Endothelial cell of umbilical vein (primary cell): ENCODE measurements around the gene HIVEP3. TPM values are rescaled to one million over a fixed set of nuclear protein-coding genes. Genes with fewer than 3 reads are reported as not detected.

Experiments
- BruUV-seq: library from RNA; stranded (reverse); fragments of 400-500 nt; replicated peaks from 2 replicates; lab custom pipeline; 2021; lab: Mats Ljungman, UMichigan
- CTCF ChIA-PET: fragments of 300-600, 350-600 bp; sonication (Branson Sonifier 250); formaldehyde crosslinking; loops from one replicate; lab custom pipeline; 2021; ENCODE audit warnings: antibody characterized with exemption, inconsistent platforms; lab: Charles Lee
- POLR2A ChIA-PET: fragments of 300-600, 350-600 bp; sonication (Branson Sonifier 250); formaldehyde crosslinking; loops from one replicate; lab custom pipeline; 2021; ENCODE audit warnings: antibody characterized with exemption, inconsistent platforms; lab: Charles Lee
- DNase-seq: peaks from one replicate; pipeline ENCODE4 v3.0.0-alpha.2; 2011; ENCODE audit warnings: low read depth, low spot score
- FAIRE-seq: peaks from 2 replicates; lab custom pipeline; 2011; peaks lifted over from hg19 to GRCh38; lab: Jason Lieb, UNC
- H2AFZ ChIP-seq: 2 replicates; pipeline ENCODE4 v1.6.0; 2012; ENCODE audit warnings: low read depth, low read length, control low read depth, inconsistent platforms
- H3K27ac ChIP-seq: 2 replicates; pipeline ENCODE4 v1.5.1; 2011; ENCODE audit warnings: low read depth, mild to moderate bottlenecking, control low read depth, low read length, moderate library complexity; ENCODE audit not compliant: insufficient read depth
- H3K27me3 ChIP-seq, 2 experiments: 2 replicates each; pipeline versions ENCODE4 v1.6.0 to v1.6.1; 2011; ENCODE audit warnings: low read length in 2 of 2, mixed read lengths in 1 of 2; ENCODE audit not compliant: control insufficient read depth in 2 of 2, insufficient read depth in 2 of 2
- H3K36me3 ChIP-seq, 2 experiments: 2 replicates in 1 of 2; 3 replicates in 1 of 2; pipeline ENCODE4 v1.5.1; 2011; ENCODE audit warnings: low read length in 2 of 2, mild to moderate bottlenecking in 1 of 2, moderate library complexity in 1 of 2; ENCODE audit not compliant: control insufficient read depth in 2 of 2, insufficient read depth in 2 of 2; ENCODE audit errors: extremely low read depth in 1 of 2
- H3K4me1 ChIP-seq: 3 replicates; pipeline ENCODE4 v1.5.1; 2011; ENCODE audit warnings: mild to moderate bottlenecking, low read length; ENCODE audit not compliant: control insufficient read depth, insufficient read depth; ENCODE audit errors: extremely low read depth
- H3K4me2 ChIP-seq: 2 replicates; pipeline ENCODE4 v1.6.1; 2011; ENCODE audit warnings: low read length, control low read depth, mixed read lengths; ENCODE audit not compliant: insufficient read depth
- H3K4me3 ChIP-seq, 3 experiments: fragments of 200-600 bp in 1 of 3; sonication (generic), shearing (Covaris generic) in 1 of 3; replicated peaks in 1 of 3; 2 replicates each; pipeline ENCODE4 v1.5.1; 2011 to 2016; ENCODE audit warnings: control low read depth in 3 of 3, low read length in 3 of 3, mild to moderate bottlenecking in 2 of 3, inconsistent platforms in 1 of 3, low read depth in 1 of 3, moderate library complexity in 1 of 3; ENCODE audit not compliant: insufficient read depth in 1 of 3
- H3K79me2 ChIP-seq: 2 replicates; pipeline ENCODE4 v1.6.0; 2012; ENCODE audit warnings: low read length, inconsistent platforms; ENCODE audit not compliant: control insufficient read depth, insufficient read depth
- H3K9ac ChIP-seq: replicated peaks from 2 replicates; pipeline ENCODE3; 2011; ENCODE audit warnings: low read length, control low read depth; ENCODE audit not compliant: insufficient read depth; ENCODE audit errors: extremely low read depth
- H3K9me1 ChIP-seq: replicated peaks from 3 replicates; pipeline ENCODE4 v1.6.0; 2011; ENCODE audit warnings: mild to moderate bottlenecking, low read length; ENCODE audit not compliant: control insufficient read depth, insufficient read depth; ENCODE audit errors: extremely low read depth
- H3K9me3 ChIP-seq: replicated peaks from 2 replicates; pipeline ENCODE4 v1.5.1; 2012; ENCODE audit warnings: low read length, inconsistent platforms; ENCODE audit not compliant: control insufficient read depth, insufficient read depth
- H4K20me1 ChIP-seq: replicated peaks from 2 replicates; pipeline ENCODE3; 2011; ENCODE audit warnings: mild to moderate bottlenecking, low read length; ENCODE audit not compliant: control insufficient read depth, insufficient read depth; ENCODE audit errors: extremely low read depth
- EZH2 ChIP-seq: IDR thresholded peaks from 2 replicates; pipeline ENCODE4 v1.6.1; 2012; ENCODE audit warnings: borderline replicate concordance, low read depth, mild to moderate bottlenecking, moderate library complexity, low read length, inconsistent platforms; ENCODE audit not compliant: severe bottlenecking
- FOS ChIP-seq: IDR thresholded peaks from 2 replicates; pipeline ENCODE4 v1.6.1; 2011; ENCODE audit warnings: mild to moderate bottlenecking, low read length, moderate library complexity, borderline replicate concordance; ENCODE audit not compliant: insufficient read depth
- GATA2 ChIP-seq: IDR thresholded peaks from 2 replicates; pipeline ENCODE4 v1.7.0; 2011; ENCODE audit warnings: low read depth, mild to moderate bottlenecking, moderate library complexity, mixed read lengths, low read length; ENCODE audit not compliant: insufficient read length, insufficient read depth
- JUN ChIP-seq: IDR thresholded peaks from 2 replicates; pipeline ENCODE4 v1.6.1; 2011; ENCODE audit warnings: borderline replicate concordance, low read depth; ENCODE audit not compliant: insufficient read length, insufficient read depth
- MYC ChIP-seq: IDR thresholded peaks from one replicate; pipeline ENCODE4 v1.6.1; 2011; ENCODE audit warnings: mild to moderate bottlenecking, low read depth, low read length
- POLR2A ChIP-seq: IDR thresholded peaks from 2 replicates; pipeline ENCODE4 v1.6.1; 2012; ENCODE audit warnings: low read depth, mild to moderate bottlenecking, control low read depth, low read length
- POLR2AphosphoS5 ChIP-seq: IDR thresholded peaks from 2 replicates; pipeline ENCODE4 v1.6.1; 2012; ENCODE audit warnings: low read depth, mild to moderate bottlenecking, control low read depth, low read length, moderate library complexity; ENCODE audit not compliant: insufficient read depth
- dilution Hi-C: fragments of 300-500 bp; cut with MboI; formaldehyde crosslinking; loops from one replicate; pipeline ENCODE4 v1.15.0; 2019; ENCODE audit warnings: low sequenced_read_pairs; ENCODE audit not compliant: extremely low pct_ligation_motif_present
- intact Hi-C: fragments of 100-400 bp; cut with micrococcal nuclease; formaldehyde crosslinking; loops from one replicate; pipeline ENCODE4 v1.10.0; 2022
- polyA plus RNA-seq, 4 experiments: library from polyadenylated mRNA; depleted of rRNA in 3 of 4; stranded (reverse) in 3 of 4; unstranded in 1 of 4; fragments of >200 nt; gene quantifications; 2 replicates each; pipeline versions ENCODE4 v1.2.1 to v1.2.3, GENCODE V29; 2011 to 2012; ENCODE audit warnings: missing spikeins in 1 of 4
- total RNA-seq: library from RNA; stranded (reverse); gene quantifications from 2 replicates; pipeline ENCODE4 v1.2.3, GENCODE V29; 2021
- TF ChIP-seq, protein P1 (sequence below), 2 donors: IDR thresholded peaks; 1 replicate in 1 of 2; 2 replicates in 1 of 2; pipeline ENCODE4 v1.5.1; 2011; ENCODE audit warnings: low read length in 2 of 2, mild to moderate bottlenecking in 2 of 2, moderate library complexity in 2 of 2, control low read depth in 1 of 2, inconsistent platforms in 1 of 2, low read depth in 1 of 2; ENCODE audit not compliant: insufficient read depth in 1 of 2; ENCODE audit errors: extremely low read depth in 1 of 2
- TF ChIP-seq, protein P2 (sequence below): IDR thresholded peaks from 2 replicates; pipeline ENCODE4 v1.6.1; 2011; ENCODE audit not compliant: insufficient read depth, insufficient read length

Gene HIVEP3
- total and polyA plus RNA-seq, 2 donors (not counting 3 experiments of a cell fraction or from before 2014, with no cell fraction given): 3.4 to 4.0 TPM

DNA sequence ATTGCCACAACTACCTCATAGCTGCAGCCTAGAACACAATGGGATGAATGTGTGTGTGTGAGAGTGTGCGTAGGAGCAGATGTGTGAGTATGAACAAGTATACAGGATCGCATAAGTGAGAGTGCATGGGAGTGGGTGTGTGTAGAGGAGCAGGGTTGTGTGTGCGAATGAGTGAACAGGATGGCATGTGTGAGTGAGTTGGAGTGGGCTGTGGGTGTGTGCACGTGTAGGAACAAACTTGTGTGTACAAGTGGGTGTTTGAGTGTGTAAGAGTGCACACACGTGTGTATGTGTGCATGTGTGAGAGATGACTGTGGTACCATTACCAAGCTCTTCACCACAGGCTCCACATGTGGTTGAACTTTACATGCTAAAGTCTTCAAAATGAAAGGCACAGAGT, 258.8 kb downstream of the HIVEP3 start:
- no peaks in the 10 kb centered on the region for H4K20me1 ChIP-seq
- intact Hi-C loops: loop anchor here (10.0 kb wide), 1 partner anchor 245 kb away; no protein-coding TSS in a partner anchor

More for the DNA sequence above, 258.8 kb downstream of the HIVEP3 start:
- Histone ChIP-seq H3K4me1 (peaks cover 7% of the 10 kb centered on the region), H2AFZ (no peak overlapping the region), H3K9ac (no peak overlapping the region), H3K4me2 (no peak overlapping the region), H3K9me3 (no peaks in the 10 kb centered on the region), H3K9me1 (no peaks in the 10 kb centered on the region), H3K79me2 (no peaks in the 10 kb centered on the region), H3K27me3 (peaks cover 0 to 6% of the 10 kb centered on the region in 2 experiments), H3K27ac (no peak overlapping the region), H3K4me3 (no peak overlapping the region), H3K36me3 (no peaks in the 10 kb centered on the region)
- DNase-seq (no peak), FAIRE-seq (no peak)
- BruUV-seq: no TSS peak
- ChIA-PET POLR2A (no interaction called here), CTCF (interaction anchor here (1.2 kb wide), 1 partner anchor 8 kb away, joined by 3 read pairs; no protein-coding TSS in a partner anchor)
- dilution Hi-C loops: no loop called here
- no peak for TF ChIP-seq GATA2
- no peak for TF ChIP-seq EZH2
- no peak for TF ChIP-seq POLR2AphosphoS5
- TF ChIP-seq MYC: no peak
- no peak for TF ChIP-seq POLR2A
- TF ChIP-seq, protein P1, sequence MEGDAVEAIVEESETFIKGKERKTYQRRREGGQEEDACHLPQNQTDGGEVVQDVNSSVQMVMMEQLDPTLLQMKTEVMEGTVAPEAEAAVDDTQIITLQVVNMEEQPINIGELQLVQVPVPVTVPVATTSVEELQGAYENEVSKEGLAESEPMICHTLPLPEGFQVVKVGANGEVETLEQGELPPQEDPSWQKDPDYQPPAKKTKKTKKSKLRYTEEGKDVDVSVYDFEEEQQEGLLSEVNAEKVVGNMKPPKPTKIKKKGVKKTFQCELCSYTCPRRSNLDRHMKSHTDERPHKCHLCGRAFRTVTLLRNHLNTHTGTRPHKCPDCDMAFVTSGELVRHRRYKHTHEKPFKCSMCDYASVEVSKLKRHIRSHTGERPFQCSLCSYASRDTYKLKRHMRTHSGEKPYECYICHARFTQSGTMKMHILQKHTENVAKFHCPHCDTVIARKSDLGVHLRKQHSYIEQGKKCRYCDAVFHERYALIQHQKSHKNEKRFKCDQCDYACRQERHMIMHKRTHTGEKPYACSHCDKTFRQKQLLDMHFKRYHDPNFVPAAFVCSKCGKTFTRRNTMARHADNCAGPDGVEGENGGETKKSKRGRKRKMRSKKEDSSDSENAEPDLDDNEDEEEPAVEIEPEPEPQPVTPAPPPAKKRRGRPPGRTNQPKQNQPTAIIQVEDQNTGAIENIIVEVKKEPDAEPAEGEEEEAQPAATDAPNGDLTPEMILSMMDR (IDR thresholded peaks at IDR 0.05; ENCODE audit: extremely low read depth in 1 of 2, insufficient read depth in 1 of 2, low read depth in 1 of 2, low read length in 2 of 2): no peak
- TF ChIP-seq, protein P2, sequence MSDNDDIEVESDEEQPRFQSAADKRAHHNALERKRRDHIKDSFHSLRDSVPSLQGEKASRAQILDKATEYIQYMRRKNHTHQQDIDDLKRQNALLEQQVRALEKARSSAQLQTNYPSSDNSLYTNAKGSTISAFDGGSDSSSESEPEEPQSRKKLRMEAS: no peak
- TF ChIP-seq JUN: no peak
- no peak for TF ChIP-seq FOS
